Stimulated activated effector memory CD8-positive, alpha-beta T cell treated with anti-CD3 and anti-CD28 coated beads, Interleukin-12 subunit alpha, Interleukin-12 subunit beta, amount 100 ng/mL, for 72 hours (primary cell): ENCODE results near the gene DST.

Source experiments
- ATAC-seq: fragments of 150-1000 bp; cut with Tn5 transposase; 2 replicates; pipeline ENCODE4 v1.10.0; 2021
- DNase-seq, 2 donors: peaks; one replicate each; pipeline ENCODE4 v3.0.0; 2021 to 2022; ENCODE audit warnings: low spot score in 2 of 2
- H3K27ac Mint-ChIP-seq: one replicate; pipeline ENCODE4 v1.8.0; 2022; ENCODE audit warnings: mild to moderate bottlenecking, mixed read lengths
- H3K36me3 Mint-ChIP-seq: one replicate; pipeline ENCODE4 v1.8.0; 2022; ENCODE audit warnings: mild to moderate bottlenecking, mixed read lengths
- H3K4me1 Mint-ChIP-seq: one replicate; pipeline ENCODE4 v1.8.0; 2022; ENCODE audit warnings: mixed read lengths
- H3K4me3 Mint-ChIP-seq: one replicate; pipeline ENCODE4 v1.8.0; 2022; ENCODE audit warnings: mild to moderate bottlenecking, mixed read lengths
- H3K9me3 Mint-ChIP-seq: one replicate; pipeline ENCODE4 v1.8.0; 2022; ENCODE audit warnings: mixed read lengths

Gene DST

DNA sequence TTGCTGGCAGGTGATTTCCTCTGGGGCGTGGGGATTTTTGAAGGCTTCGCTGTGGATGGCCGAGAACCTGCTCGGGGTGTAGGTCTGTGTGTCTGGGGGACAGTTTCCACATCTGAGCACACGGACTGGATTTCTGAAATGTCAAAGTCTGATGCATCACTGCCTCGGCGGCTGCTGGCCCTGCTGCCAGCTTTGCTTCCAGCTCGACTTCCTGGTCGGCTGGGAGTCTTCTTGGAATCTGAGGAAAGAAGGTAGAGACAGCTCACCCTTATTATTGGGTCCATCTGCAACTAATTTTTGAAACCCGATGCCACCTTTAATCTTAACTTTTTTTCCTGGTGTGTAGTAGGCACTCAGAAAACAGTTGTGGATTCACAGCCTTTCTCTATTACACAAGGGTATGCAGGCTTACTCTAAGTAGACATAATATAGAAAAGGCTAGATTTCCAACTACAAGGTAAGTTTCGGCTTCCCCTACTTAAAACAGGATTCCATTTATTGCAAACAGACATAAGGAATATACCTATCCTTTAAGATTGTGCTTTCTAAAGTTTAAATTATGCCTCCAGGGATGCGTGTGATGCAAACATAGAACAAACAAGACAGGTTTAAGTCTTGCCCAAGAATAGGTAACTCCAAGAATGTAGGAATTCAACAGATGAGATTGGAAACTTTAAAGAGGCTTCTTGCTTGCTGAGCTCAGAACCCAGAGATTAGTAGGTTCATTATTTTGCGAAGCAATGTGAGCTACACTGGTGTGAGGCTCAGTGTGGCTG, 183.5 kb downstream of the DST start:
- Mint-ChIP-seq H3K9me3 (no peaks in the 10 kb centered on the region), H3K27ac (no peak overlapping the region), H3K36me3 (no peaks in the 10 kb centered on the region), H3K4me1 (no peaks in the 10 kb centered on the region), H3K4me3 (no peak overlapping the region)
- no peak for DNase-seq
- ATAC-seq = no peak

DNA sequence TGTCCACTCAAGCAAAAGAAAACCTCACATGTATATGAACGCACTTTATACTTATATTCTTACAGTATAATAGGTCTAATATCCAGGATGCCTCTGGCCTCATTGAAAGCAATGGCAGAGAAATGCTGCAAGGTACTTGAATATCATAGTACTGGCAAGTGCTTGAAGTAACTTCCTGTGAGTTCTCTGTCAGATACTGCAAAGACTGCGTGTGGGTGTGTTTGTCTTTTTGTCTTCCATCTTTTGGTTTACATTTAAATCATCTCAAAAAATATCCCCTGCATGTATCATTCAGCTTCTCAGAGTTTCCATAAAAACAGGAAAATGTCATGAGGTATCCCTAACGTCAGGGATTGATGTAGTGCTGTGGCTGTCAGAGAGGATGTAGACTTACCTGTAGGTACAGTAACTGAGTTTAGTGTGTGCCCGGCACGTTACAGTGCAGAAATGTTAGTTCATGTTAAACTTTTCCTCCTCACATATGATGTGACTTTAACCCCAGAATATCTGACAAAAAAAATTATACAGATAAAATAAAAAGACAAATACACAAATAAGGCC, 184.3 kb downstream of the DST start:
- Mint-ChIP-seq H3K9me3 (peaks cover 3% of the 10 kb centered on the region), H3K4me1 (no peaks in the 10 kb centered on the region), H3K4me3 (no peak overlapping the region), H3K36me3 (no peaks in the 10 kb centered on the region), H3K27ac (no peak overlapping the region)
- DNase-seq (no peak), ATAC-seq (no peak)

DNA sequence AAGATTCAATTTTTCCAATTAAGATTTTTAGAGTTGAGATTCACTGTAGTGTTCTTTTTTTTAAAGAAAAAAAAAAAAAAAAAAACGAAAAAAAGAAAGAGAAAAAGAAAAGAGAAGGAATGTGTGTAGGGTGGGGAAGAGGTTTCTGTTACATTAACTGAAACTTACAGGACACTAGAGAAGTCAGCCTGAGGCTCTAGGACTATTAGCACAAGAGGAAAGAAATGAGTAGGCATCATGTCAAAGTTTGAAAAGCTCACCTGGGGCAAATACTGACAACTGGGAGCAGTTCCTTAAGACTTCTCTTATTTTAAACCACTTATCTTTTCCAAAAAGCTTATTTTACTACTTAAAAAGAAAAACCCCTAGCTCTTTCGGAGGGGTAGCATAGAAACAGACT, 185.9 kb downstream of the DST start:
- Mint-ChIP-seq H3K27ac (no peak overlapping the region), H3K4me1 (no peaks in the 10 kb centered on the region), H3K9me3 (peaks cover 3% of the 10 kb centered on the region), H3K4me3 (no peak overlapping the region), H3K36me3 (no peaks in the 10 kb centered on the region)
- DNase-seq (no peak), ATAC-seq (no peak)

DNA sequence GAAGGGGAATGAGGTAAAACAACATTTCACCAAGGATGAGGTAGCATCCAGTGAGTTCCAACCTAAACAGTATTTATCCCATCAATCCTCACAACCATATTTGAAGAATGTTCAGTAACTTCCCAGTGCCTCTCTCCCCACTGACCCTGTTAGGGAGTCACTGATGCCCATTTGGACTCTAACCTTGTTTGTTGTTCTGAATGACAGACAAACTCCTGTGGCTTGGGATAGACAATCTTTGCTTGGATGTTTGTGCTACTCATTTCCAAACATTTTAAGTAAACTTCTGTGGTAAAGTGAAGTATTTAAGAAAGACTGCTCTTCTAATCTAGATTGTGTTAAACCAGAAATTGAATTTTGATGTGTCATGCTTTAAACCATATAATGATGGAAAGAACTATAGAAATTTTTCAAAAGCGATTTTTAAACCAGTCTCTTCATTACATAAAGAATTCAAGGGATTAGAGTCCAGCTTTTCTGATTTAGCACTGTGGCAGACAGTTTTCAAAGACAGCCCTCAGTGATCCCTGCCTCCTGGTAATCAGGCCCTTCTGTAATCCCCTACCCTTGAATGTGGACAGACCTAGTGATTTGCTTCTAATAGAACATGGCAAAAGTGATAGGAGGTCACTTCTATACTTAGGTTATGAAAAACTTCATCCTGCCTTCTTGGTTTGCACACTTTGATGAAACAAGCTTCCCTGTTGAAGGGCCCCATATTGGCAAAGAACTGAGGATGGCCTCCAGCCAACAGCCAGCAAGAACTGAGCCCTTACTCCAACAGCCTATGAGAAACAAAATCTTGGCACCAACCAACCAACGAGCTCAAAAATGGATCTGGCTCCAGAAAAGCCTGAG, 191.6 kb downstream of the DST start:
- H3K4me3 Mint-ChIP-seq = no peak overlapping the region
- H3K9me3 Mint-ChIP-seq = peaks cover 3% of the 10 kb centered on the region
- ATAC-seq (no peak), DNase-seq (no peak)
- H3K4me1 Mint-ChIP-seq = no peaks in the 10 kb centered on the region
- no peaks in the 10 kb centered on the region for H3K36me3 Mint-ChIP-seq
- H3K27ac Mint-ChIP-seq = no peak overlapping the region

DNA sequence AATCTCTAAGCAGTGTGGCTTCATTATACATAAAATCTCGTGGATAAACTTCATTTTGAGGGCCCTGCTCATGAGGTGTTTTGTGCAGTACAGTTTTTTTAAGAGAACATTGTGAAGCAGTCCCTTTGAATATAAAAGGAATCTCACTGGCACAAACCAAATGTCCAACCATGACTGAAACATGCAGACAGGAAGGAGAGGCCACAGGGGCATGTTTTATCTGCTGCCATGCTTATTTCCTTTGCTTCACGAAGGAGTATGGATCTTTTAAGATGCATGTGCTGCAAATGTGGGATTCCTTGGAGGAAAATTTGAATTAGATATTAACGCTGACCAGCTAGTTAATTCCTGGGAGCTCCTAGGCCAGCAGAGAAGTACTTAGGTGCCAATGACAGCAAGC, 192.3 kb downstream of the DST start:
- Mint-ChIP-seq H3K4me1 (no peaks in the 10 kb centered on the region), H3K27ac (no peak overlapping the region), H3K36me3 (no peaks in the 10 kb centered on the region), H3K9me3 (peaks cover 3% of the 10 kb centered on the region), H3K4me3 (no peak overlapping the region)
- no peak for DNase-seq
- no peak for ATAC-seq

DNA sequence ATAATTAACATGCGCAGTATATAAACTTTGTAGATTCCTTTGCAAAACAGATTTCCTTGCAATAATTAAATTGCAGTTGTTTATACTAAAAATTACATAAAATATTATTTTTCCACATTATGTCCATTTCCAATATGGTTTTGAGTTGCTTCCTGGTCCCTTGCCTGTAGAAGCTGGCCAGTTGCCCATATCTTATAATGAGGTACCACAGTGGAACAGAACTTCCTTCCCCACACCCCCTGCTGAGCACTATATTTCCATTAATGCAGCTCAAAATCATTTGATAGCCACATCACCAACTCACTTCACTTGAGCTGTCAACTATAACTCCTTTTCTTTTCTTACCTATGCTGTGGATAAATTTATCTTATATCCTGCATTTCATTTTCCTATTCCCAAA, 194.6 kb downstream of the DST start:
- DNase-seq = no peak
- peaks cover 2% of the 10 kb centered on the region for H3K9me3 Mint-ChIP-seq
- ATAC-seq = no peak
- H3K4me1 Mint-ChIP-seq = no peaks in the 10 kb centered on the region
- H3K36me3 Mint-ChIP-seq = no peaks in the 10 kb centered on the region
- no peak overlapping the region for H3K27ac Mint-ChIP-seq
- no peak overlapping the region for H3K4me3 Mint-ChIP-seq

DNA sequence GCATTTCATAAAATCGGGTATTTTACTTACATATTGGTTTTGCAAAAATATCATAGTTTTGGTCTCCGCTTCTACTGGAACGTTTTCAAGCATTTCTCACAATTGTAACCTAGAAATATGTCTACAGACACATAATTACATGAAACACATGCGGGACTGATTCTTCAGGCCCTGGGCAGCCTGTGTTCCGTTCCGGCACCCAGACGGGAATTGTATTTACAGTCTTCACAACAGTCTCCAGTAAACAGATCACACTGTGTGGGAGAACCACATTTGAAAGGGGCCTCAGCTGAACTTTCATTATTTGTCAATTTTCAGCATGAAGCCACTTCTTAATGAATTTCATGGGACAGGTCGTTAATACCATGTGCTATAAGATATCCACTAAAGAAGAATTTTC, 196.9 kb downstream of the DST start:
- DNase-seq (no peak), ATAC-seq (no peak)
- Mint-ChIP-seq H3K4me3 (no peak overlapping the region), H3K9me3 (peaks cover 2% of the 10 kb centered on the region), H3K27ac (no peak overlapping the region), H3K4me1 (no peaks in the 10 kb centered on the region), H3K36me3 (no peaks in the 10 kb centered on the region)

DNA sequence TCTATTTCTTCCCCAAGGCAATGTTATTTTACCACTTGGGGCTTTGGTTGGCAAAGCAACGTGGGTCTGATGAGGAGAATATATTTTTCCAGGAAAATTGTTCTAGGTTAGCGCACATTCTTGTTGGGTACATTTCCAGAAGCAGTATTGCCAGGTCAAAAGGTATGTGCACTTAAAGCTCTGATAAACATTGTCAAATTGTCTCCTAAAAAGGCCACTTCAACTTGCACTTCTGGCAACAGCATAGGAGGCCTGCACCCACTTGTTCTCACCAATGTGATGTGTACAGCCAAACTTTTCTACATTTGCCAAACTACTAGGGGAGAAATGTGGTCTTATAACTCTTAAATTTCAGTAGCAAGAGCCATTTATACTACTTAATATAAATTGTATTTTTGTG, 197.8 kb downstream of the DST start:
- Mint-ChIP-seq H3K4me1 (no peaks in the 10 kb centered on the region), H3K9me3 (peaks cover 3% of the 10 kb centered on the region), H3K27ac (no peak overlapping the region), H3K4me3 (no peak overlapping the region), H3K36me3 (no peaks in the 10 kb centered on the region)
- DNase-seq (no peak), ATAC-seq (no peak)

DNA sequence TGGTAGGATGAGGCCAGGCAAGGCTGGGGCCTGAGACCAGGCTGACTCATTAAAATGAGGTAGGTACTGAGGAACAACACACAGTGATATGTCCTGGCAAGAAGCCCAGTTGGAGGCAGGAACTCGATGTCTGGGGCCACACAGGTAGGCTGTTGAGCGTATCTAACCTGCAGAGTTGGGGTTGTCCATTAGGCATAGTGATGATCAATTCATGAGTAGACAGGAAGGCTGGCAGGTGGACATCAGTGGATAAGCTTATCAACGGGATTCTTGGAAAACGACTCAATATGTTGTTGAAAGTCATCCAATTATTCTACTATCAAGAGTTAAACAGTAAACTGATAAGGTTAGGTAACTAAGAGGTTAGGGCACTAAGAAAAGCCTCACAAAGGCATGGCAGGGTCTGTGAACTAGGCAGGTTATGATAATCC, 202.1 kb downstream of the DST start:
- Mint-ChIP-seq H3K4me3 (no peak overlapping the region), H3K4me1 (no peaks in the 10 kb centered on the region), H3K36me3 (no peaks in the 10 kb centered on the region), H3K27ac (no peak overlapping the region), H3K9me3 (peaks cover 5% of the 10 kb centered on the region)
- ATAC-seq = no peak
- DNase-seq = no peak

DNA sequence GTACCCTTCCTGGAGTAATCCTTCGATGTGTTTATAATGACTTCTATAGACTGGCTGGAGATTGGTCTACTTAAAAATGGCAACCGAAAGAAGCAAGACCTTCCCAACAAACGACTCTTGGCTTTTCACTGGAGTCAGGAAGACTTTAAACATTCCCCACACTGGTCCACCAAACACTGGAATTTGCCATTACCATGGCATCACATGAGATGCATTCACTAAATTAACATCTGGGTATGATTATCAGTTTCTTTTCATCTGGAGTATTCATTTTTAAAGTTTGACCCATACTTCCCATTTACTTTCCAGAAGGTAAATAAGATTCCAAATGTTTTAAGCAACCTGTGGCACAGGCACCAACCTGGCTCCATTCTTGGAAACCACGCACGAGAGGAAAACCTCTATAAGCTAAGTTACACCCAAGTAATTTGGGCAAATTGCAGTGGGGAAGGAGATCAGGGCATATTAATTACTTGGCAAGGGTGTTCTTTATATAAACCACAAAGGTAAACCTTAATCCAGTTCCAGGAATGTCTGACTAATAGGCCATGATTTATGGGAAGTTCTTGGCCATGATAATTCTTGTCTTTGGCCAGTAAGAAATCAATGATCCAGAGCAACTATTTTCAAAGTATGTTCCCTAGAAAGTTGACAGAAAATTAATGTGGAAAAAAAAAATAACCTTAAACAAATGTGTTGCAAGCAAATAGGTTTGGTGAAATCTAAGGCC, 205.4 kb downstream of the DST start:
- DNase-seq = no peak
- H3K36me3 Mint-ChIP-seq = no peaks in the 10 kb centered on the region
- no peak for ATAC-seq
- no peak overlapping the region for H3K4me3 Mint-ChIP-seq
- H3K9me3 Mint-ChIP-seq = peaks cover 3% of the 10 kb centered on the region
- H3K27ac Mint-ChIP-seq = no peak overlapping the region
- H3K4me1 Mint-ChIP-seq = no peaks in the 10 kb centered on the region

DNA sequence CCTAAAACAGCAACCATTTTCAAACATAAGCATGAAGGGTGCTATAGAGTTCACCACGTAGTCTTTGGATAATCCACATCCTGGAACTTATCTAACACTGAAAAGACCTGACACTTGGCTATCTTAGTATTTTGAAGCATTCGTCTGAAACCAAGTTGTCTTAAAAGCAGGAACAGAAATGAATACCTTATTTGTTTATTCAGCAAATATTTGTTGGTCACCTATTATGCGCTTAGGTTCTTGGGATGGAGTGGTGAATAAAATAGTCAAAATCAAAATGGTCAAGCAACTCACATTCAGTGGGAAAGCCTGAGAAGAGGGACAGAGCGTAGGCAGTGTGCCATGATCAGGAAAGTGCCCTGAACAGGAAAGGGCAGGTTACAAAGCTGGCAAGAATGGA, 206.9 kb downstream of the DST start:
- ATAC-seq (no peak), DNase-seq (no peak)
- Mint-ChIP-seq H3K4me1 (no peaks in the 10 kb centered on the region), H3K27ac (no peak overlapping the region), H3K9me3 (peaks cover 3% of the 10 kb centered on the region), H3K36me3 (no peaks in the 10 kb centered on the region), H3K4me3 (no peak overlapping the region)

DNA sequence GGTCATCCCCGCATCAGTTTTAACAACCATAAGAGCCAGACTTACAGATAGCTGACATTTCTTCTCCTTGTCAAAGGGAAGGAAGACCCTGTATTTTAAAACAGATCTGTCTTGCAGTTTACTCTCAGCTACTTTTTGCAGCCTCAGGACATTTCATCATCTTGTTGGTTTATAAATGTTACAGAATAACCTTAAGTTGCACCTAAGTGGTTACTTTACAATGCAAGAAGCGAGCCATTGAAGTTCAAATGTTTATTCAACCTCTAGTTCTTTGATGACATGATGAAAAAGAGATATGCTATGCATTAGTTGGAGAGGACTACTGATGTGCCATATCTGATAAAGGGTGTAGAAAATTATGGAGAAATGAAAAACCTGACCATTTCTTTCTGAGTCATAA, 207.4 kb downstream of the DST start:
- Mint-ChIP-seq H3K4me1 (no peaks in the 10 kb centered on the region), H3K9me3 (peaks cover 8% of the 10 kb centered on the region), H3K27ac (no peak overlapping the region), H3K4me3 (no peak overlapping the region), H3K36me3 (no peaks in the 10 kb centered on the region)
- no peak for ATAC-seq
- DNase-seq = no peak

DNA sequence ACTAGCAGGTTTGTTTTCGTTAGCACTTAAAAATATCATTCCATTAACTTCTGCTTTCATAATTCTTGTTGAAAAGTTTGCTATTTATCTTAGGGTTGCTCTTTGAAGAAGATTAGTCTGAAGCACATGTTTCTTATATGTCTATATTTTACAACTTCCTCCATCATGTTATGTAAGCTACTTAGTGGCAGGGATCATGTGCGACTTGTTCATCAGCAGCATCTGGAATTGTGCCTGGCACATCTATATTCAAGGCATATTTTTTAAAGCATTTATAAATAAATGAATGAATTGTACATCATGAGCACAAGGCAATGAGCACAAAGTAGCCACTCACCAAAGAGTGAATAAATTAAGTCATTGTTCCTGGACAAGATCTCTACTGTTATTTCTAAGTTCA, 208.1 kb downstream of the DST start:
- DNase-seq (no peak), ATAC-seq (no peak)
- Mint-ChIP-seq H3K4me1 (no peaks in the 10 kb centered on the region), H3K36me3 (no peaks in the 10 kb centered on the region), H3K27ac (no peak overlapping the region), H3K4me3 (no peak overlapping the region), H3K9me3 (peaks cover 9% of the 10 kb centered on the region)

DNA sequence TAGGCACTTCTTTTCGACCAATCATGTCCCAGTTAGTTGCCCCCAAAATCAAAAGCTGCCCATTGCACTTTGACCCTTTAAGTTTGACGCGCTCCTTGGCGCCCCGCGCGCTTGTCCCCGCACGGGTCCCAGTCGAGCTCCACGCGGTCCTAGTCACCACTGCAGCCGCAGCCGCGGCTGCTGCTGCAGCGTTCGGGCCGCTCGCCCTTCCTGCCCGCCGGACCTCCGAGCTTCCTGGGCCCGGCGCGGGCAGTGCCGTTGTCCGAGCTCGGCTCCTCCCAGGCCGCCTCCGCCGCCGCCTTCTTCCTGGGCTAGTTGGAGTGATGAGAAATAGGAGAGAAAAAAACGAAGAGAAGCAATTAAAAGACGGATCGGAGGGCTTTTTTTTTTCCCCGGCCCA, 209.6 kb downstream of the DST start:
- no peak overlapping the region for H3K27ac Mint-ChIP-seq
- ATAC-seq (no peak), DNase-seq (no peak)
- peaks cover 9% of the 10 kb centered on the region for H3K9me3 Mint-ChIP-seq
- H3K4me1 Mint-ChIP-seq = no peaks in the 10 kb centered on the region
- H3K4me3 Mint-ChIP-seq = no peak overlapping the region
- no peaks in the 10 kb centered on the region for H3K36me3 Mint-ChIP-seq

DNA sequence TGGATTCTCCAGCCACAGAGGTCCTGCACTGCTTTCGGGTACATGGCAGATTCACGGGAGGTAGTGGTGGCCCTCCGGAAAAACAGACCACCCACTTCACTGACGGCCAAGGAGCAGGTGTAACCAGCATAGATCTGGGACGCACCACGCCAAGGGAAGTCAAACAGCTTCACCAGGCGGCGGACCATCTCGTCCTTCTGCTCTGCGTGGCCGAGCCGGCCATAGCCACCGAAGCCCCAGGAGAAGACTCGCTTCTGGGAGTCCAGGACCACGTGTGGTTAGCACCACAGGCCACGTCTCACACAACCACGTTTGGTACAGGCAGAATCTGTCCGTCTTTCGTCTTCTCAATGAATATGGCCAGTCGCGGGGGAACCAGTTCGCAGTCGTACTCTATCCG, 210.5 kb downstream of the DST start:
- H3K36me3 Mint-ChIP-seq = no peaks in the 10 kb centered on the region
- no peak overlapping the region for H3K4me3 Mint-ChIP-seq
- ATAC-seq = no peak
- DNase-seq = no peak
- H3K9me3 Mint-ChIP-seq = peaks cover 15% of the 10 kb centered on the region
- H3K4me1 Mint-ChIP-seq = no peaks in the 10 kb centered on the region
- H3K27ac Mint-ChIP-seq = no peak overlapping the region
